PC-9 (cell line): ENCODE measurements around the gene RBM19.

Source experiments
- CTCF ChIP-seq: fragments of 200-600 bp; sonication (generic); conservative IDR thresholded peaks from 2 replicates; pipeline ENCODE4 v1.6.1; 2017; ENCODE audit warnings: mixed run types, antibody characterized with exemption, mild to moderate bottlenecking, moderate library complexity
- EZH2 ChIP-seq: fragments of 200-600 bp; sonication (generic); IDR thresholded peaks from 2 replicates; pipeline ENCODE4 v1.8.0; 2017; ENCODE audit warnings: antibody characterized with exemption, low read depth

GRCh38 chr12:113929312-113929989 is 36.7 kb downstream of the RBM19 start:
- TF ChIP-seq CTCF, result no peak
- TF ChIP-seq EZH2, result no peak
